GM12878 (cell line): Measurements from ENCODE around the gene IGIP.

Experiments
- CHD1 ChIP-seq: IDR thresholded peaks from 2 replicates; pipeline ENCODE4 v1.6.1; 2012; ENCODE audit warnings: low read depth, low read length, improper control_type of control experiment
- SP1 ChIP-seq: IDR thresholded peaks from one replicate; pipeline ENCODE4 v1.6.1; 2011; ENCODE audit warnings: low read depth, low read length
- TAF1 ChIP-seq: IDR thresholded peaks from 2 replicates; pipeline ENCODE4 v1.6.1; 2011; ENCODE audit warnings: mild to moderate bottlenecking, low read depth, low read length, borderline replicate concordance
- TF ChIP-seq, protein P1 (sequence below): fragments of 450-650 bp; IDR thresholded peaks from 2 replicates; pipeline ENCODE4 v1.6.1; 2017; ENCODE audit warnings: mild to moderate bottlenecking
- TF ChIP-seq, protein P2 (sequence below): IDR thresholded peaks from 2 replicates; pipeline ENCODE4 v1.6.1; 2011; ENCODE audit warnings: borderline replicate concordance, low read depth, mild to moderate bottlenecking, moderate library complexity, mixed read lengths, low read length; ENCODE audit not compliant: insufficient read depth; ENCODE audit errors: extremely low read length

DNA sequence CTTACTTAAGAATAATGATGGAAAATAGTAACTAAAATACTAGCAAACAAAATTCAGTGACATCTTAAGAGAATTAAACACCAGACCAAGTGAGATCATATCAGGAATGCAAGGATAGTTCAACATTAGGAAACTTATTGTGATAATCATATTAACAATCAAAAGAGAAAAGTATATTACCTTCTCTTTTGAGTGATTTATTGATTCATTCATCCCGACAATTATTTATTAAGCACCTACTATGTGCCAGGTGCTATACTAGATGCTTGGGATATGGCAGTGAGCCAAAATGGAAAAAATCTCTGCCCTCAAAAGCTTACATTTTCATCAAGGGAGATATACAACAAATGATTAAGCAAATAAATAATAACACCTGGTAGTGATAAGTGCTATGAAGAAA, 35.5 kb upstream of the IGIP start:
- no peak for TF ChIP-seq CHD1
- TF ChIP-seq TAF1: no peak
- TF ChIP-seq SP1: no peak
- TF ChIP-seq, protein P1, sequence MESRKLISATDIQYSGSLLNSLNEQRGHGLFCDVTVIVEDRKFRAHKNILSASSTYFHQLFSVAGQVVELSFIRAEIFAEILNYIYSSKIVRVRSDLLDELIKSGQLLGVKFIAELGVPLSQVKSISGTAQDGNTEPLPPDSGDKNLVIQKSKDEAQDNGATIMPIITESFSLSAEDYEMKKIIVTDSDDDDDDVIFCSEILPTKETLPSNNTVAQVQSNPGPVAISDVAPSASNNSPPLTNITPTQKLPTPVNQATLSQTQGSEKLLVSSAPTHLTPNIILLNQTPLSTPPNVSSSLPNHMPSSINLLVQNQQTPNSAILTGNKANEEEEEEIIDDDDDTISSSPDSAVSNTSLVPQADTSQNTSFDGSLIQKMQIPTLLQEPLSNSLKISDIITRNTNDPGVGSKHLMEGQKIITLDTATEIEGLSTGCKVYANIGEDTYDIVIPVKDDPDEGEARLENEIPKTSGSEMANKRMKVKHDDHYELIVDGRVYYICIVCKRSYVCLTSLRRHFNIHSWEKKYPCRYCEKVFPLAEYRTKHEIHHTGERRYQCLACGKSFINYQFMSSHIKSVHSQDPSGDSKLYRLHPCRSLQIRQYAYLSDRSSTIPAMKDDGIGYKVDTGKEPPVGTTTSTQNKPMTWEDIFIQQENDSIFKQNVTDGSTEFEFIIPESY: no peak
- TF ChIP-seq, protein P2, sequence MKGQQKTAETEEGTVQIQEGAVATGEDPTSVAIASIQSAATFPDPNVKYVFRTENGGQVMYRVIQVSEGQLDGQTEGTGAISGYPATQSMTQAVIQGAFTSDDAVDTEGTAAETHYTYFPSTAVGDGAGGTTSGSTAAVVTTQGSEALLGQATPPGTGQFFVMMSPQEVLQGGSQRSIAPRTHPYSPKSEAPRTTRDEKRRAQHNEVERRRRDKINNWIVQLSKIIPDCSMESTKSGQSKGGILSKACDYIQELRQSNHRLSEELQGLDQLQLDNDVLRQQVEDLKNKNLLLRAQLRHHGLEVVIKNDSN: no peak
